DMS53 treated with DMSO at 0.1 percent for 48 hours (cell line): ENCODE results near the gene OR2Z1.
"Not testable (repeated sequence)": the region's sequence is repeated elsewhere in the genome, so short reads cannot be mapped to it uniquely, and the experiment has no call there.

ENCODE experiments used
- DNase-seq: peaks from one replicate; lab custom pipeline; 2025; ENCODE audit not compliant: unreplicated experiment; lab: John Stamatoyannopoulos, UW

Gene OR2Z1

DNA sequence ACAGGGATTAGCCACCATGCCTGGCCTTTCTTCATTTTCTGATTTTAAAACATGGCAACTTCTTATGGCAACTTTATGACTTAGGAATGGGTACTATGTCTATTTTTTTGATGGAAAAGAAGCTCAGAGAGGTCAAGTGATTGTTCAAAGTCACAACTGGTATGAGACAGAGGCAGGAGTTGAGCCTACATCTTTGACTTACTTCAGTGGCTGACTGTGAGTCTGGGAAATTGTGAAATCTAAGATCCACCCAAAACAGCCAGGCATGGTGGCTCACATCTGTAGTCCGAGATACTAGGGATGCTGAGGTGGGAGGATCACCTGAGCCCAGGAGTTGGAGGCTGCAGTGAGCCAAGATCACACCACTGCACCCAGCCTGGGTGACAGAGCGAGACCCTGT lies 20.5 kb upstream of the OR2Z1 start:
- DNase-seq: no peak

DNA sequence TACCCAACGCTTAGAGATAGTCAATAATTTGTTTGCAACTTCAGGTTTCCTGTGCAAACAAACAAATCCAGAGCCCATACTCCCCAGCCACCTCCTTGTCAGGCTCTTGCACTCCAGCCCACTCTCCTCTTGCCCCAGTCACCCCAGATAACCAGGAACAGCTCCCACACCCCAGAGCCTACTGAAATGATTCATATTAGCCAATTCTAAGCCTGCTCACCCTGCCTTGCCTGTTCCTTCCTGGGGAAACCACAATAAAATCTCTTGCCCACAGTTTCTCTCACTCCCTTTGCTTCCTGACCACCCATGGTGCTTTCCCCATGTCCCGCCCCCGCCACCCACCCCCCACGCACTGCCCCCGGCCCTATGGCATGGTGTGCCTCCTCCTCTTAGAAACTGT lies 19.1 kb upstream of the OR2Z1 start:
- DNase-seq: no peak

DNA sequence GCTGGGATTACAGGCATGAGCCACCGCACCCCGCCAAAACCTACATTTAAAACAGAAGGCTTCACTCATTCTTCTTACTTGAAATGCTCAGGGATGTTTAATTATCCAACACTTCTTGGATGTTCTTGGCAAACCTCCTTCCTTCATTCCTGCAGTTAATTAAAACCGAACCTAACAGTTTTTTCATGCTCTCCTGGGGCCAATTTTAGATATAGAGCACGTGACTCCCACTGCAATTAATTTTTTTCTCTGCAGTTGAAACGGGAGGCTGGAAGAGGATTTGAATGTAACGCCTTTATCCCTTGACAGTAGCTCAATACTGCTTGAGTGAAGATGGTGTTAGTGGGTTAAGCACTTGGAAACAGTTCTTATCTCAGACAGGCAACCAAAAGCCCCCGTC lies 18.2 kb upstream of the OR2Z1 start:
- DNase-seq: no peak

DNA sequence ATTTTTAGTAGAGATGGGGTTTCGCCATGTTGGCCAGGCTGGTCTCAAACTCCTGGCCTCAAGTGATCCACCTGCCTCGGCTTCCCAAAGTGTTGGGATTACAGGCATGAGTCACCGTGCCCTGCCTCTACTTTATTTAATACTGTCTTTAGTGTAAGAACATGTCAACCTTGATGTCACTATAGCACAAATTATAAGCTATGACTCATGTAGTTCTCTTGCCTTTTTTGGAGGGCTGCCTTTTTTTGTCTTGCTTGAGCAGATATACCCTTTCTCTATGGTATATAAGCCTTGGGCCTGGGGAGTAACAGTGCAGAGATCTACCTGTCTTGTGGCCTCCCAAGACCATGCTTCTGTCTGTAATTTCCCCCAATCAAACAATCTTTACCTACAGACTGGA lies 16.1 kb upstream of the OR2Z1 start:
- DNase-seq: not testable (repeated sequence)

DNA sequence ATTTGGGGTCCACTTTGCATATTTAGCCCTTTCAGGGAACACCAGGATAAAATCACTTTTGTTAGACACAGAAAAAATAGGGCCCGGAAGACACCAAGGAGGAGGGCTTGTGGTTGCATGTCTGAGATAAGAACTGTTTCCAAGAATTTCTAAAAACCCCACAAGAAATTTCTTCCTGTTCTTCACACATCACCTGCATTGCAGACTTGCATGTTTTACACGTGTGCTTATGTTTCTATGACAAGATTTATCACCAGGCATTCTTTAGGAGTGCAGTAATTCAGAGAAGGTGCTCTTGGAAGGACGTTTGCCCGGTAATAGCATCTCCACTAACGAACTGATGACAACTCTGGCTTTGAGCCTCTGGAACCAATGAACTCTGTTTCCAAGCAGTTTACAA lies 15.7 kb upstream of the OR2Z1 start:
- DNase-seq: no peak

DNA sequence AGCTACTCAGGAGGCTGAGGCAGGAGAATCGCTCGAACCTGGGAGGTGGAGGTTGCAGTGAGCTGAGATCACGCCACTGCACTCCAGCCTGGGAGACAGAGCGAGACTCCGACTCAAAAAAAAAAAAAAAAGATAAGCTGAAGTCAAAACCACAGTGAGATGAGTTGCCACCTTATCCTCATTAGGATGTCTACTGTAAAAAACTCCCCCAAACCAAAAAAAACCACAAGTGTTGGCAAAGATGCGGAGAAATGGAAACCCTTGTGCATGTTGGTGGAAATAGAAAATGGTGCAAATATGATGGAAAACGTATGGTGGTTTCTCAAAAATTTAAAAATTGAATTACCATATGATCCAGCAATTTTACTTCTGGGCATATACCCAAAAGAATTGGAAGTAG lies 11.1 kb upstream of the OR2Z1 start:
- not testable (repeated sequence) for DNase-seq

DNA sequence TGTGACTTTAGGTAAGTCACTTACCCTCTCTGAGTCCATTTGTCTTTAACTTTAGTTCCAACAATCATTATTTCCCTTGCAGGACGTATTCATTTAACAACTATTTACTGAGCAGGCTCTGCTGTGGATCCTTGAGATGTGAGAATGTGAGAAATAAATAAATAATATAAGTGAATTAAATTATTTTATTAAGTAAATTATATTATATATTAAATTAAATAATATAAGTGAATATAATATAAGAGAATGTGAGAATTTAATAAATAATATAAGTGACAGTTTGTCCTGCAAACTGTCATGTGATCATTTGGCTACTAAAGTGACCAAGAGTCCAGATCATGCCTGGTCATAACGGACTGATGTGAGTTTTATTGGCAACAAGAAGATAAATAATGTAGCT lies 598 bp downstream of the OR2Z1 start:
- DNase-seq: no peak

DNA sequence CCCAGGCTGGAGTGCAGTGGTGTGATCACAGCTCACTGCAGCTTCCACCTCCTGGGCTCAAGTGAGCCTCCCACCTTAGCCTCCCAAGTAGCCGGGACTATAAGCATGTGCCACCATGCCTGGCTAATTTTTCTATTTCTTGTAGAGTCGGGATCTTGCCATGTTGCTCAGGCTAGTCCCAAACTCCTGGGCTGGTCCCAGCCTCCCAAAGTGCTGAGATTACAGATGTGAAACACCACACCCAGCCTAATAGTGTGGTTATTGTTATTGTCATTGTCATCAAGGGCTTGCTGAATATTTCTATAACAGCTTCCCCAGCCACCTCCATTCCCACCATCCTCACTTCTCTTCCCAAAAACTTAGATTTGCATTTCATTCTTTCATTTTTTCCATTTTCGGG lies 2.8 kb downstream of the OR2Z1 start:
- DNase-seq: no peak

DNA sequence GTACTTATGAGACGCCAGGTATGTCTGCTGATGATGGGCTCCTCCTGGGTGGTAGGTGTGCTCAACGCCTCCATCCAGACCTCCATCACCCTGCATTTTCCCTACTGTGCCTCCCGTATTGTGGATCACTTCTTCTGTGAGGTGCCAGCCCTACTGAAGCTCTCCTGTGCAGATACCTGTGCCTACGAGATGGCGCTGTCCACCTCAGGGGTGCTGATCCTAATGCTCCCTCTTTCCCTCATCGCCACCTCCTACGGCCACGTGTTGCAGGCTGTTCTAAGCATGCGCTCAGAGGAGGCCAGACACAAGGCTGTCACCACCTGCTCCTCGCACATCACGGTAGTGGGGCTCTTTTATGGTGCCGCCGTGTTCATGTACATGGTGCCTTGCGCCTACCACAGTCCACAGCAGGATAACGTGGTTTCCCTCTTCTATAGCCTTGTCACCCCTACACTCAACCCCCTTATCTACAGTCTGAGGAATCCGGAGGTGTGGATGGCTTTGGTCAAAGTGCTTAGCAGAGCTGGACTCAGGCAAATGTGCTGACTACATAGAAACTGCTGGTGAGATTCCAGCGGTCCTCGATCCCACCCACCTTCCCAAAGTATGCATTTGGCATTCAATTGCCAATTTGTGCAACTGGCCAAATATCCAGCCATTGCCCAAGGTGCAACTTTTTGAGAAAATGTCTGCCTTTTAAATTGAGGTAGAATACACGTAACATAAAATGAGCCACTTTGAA lies 10.2 kb downstream of the OR2Z1 start:
- no peak for DNase-seq

DNA sequence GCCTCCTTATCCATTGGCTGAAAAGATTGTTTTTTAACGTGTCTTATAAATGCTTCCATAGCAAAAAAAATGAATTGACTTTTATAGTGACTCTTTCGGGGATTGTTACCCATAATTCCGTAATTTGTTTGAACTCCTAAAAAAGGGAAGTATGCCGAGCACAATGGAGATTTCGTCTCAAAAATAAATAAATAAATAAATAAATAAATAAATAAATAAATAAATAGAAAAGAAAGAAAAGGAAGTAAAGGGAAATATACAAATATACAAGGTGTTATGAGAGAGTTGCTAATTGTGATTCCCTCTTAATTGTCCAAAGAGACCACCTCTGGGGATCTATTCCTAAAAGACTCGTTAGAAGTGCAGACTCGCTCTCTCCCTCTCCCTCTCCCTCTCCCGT lies 16.9 kb downstream of the OR2Z1 start:
- no peak for DNase-seq

DNA sequence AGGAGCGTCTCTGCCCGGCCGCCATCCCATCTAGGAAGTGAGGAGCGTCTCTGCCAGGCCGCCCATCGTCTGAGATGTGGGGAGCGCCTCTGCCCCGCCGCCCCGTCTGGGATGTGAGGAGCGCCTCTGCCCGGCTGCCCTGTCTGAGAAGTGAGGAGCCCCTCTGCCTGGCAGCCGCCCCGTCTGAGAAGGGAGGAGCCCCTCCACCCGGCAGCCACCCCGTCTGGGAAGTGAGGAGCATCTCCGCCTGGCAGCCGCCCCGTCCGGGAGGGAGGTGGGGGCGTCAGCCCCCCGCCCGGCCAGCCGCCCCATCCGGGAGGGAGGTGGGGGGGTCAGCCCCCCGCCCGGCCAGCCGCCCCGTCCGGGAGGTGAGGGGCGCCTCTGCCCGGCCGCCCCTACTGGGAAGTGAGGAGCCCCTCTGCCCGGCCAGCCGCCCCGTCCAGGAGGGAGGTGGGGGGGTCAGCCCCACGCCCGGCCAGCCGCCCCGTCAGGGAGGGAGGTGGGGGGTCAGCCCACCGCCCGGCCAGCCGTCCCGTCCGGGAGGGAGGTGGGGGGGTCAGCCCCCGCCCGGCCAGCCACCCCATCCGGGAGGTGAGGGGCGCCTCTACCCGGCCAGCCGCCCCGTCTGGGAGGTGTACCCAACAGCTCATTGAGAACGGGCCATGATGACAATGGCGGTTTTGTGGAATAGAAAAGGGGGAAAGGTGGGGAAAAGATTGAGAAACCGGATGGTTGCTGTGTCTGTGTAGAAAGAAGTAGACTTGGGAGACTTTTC lies 18.0 kb downstream of the OR2Z1 start:
- DNase-seq: not testable (repeated sequence)

DNA sequence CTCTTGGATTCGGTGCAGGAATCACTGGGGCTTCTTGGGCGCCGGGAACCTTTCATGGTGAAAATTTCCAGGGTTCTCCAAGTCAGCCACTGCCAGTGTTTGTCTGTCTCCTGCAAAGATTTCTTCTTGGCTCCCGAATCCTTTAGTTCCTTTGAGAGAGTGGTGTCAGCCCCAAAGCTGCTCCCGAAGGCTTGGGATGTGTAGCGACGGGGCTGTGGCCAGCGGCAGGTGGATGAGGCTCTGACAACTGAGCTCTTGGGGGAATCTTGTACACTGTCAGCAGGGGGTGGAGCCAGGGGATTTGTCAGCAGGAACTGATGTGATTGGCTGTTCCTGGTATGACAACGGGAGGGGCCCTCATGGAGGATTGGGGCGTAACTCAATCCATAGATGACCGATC lies 45.8 kb downstream of the OR2Z1 start:
- DNase-seq: not testable (repeated sequence)

DNA sequence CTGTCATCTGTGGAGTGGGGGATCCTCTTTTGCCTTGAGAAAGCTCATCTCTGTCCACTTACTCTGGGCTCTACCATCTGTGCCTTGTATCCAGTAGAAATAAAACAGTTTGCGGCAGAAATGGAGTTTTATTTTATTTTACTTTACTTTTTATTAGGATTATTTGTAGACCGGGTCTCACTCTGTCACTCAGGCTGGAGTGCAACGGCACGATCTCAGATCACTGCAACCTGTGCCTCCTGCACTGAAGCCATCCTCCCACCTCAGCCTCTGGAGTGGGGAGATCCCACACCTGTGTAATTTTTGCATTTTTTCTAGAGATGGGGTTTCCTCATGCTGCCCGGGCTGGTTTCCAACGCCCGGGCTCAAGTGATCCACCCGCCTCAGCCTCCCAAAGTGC lies 47.8 kb downstream of the OR2Z1 start:
- DNase-seq: not testable (repeated sequence)

DNA sequence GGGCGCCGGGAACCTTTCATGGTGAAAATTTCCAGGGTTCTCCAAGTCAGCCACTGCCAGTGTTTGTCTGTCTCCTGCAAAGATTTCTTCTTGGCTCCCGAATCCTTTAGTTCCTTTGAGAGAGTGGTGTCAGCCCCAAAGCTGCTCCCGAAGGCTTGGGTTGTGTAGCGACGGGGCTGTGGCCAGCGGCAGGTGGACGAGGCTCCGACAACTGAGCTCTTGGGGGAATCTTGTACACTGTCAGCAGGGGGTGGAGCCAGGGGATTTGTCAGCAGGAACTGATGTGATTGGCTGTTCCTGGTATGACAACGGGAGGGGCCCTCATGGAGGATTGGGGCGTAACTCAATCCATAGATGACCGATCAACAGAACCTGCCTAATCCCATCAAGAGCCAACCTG lies 52.2 kb downstream of the OR2Z1 start:
- not testable (repeated sequence) for DNase-seq
